Measurements from ENCODE around the gene HS6ST1.

GRCh38 chr2:128272601-128273468, 45.8 kb downstream of the HS6ST1 start:
- TF ChIP-seq CTCF (IDR thresholded peaks at IDR 0.05; ENCODE audit: insufficient read depth, low read length) (no peak), POLR2AphosphoS5 (IDR thresholded peaks at IDR 0.05; ENCODE audit: low read depth) (no peak; the same call in 1 of the 2 replicates), SPI1 (IDR thresholded peaks at IDR 0.05; ENCODE audit: borderline replicate concordance, low read depth) (no peak)
- TF ChIP-seq, protein P1, sequence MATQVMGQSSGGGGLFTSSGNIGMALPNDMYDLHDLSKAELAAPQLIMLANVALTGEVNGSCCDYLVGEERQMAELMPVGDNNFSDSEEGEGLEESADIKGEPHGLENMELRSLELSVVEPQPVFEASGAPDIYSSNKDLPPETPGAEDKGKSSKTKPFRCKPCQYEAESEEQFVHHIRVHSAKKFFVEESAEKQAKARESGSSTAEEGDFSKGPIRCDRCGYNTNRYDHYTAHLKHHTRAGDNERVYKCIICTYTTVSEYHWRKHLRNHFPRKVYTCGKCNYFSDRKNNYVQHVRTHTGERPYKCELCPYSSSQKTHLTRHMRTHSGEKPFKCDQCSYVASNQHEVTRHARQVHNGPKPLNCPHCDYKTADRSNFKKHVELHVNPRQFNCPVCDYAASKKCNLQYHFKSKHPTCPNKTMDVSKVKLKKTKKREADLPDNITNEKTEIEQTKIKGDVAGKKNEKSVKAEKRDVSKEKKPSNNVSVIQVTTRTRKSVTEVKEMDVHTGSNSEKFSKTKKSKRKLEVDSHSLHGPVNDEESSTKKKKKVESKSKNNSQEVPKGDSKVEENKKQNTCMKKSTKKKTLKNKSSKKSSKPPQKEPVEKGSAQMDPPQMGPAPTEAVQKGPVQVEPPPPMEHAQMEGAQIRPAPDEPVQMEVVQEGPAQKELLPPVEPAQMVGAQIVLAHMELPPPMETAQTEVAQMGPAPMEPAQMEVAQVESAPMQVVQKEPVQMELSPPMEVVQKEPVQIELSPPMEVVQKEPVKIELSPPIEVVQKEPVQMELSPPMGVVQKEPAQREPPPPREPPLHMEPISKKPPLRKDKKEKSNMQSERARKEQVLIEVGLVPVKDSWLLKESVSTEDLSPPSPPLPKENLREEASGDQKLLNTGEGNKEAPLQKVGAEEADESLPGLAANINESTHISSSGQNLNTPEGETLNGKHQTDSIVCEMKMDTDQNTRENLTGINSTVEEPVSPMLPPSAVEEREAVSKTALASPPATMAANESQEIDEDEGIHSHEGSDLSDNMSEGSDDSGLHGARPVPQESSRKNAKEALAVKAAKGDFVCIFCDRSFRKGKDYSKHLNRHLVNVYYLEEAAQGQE (IDR thresholded peaks at IDR 0.05; ENCODE audit: insufficient replicate concordance, low read depth): no peak

Measured in HL-60 (cell line).